Activated CD4-positive, alpha-beta T cell treated with anti-CD3 and anti-CD28 coated beads, Interleukin-2, amount 10 ng/mL, durations not matched to agents 24 days and 14 days (primary cell): ENCODE data around the gene PDIA4. TPM values are rescaled to one million over a fixed set of nuclear protein-coding genes. Genes with fewer than 3 reads are reported as not detected.

Experiments used
- DNase-seq: peaks from one replicate; pipeline ENCODE4 v3.0.0; 2022
- H3K27ac Mint-ChIP-seq: one replicate; pipeline ENCODE4 v1.8.0; 2022; ENCODE audit warnings: mild to moderate bottlenecking, mixed read lengths
- H3K27me3 Mint-ChIP-seq: one replicate; pipeline ENCODE4 v1.8.0; 2022; ENCODE audit warnings: mixed read lengths
- H3K36me3 Mint-ChIP-seq: one replicate; pipeline ENCODE4 v1.8.0; 2022; ENCODE audit warnings: low read depth, mild to moderate bottlenecking, mixed read lengths
- H3K4me1 Mint-ChIP-seq: one replicate; pipeline ENCODE4 v1.8.0; 2021; ENCODE audit warnings: mixed read lengths
- H3K4me3 Mint-ChIP-seq: one replicate; pipeline ENCODE4 v1.8.0; 2022; ENCODE audit warnings: mild to moderate bottlenecking, moderate library complexity, mixed read lengths
- H3K9me3 Mint-ChIP-seq: one replicate; pipeline ENCODE4 v1.8.0; 2021; ENCODE audit warnings: mixed read lengths
- intact Hi-C: fragments of 100-400 bp; cut with micrococcal nuclease; formaldehyde crosslinking; loops from one replicate; pipeline ENCODE4 v1.15.1; 2023
- total RNA-seq: library from RNA; stranded (reverse); gene quantifications from 2 replicates; pipeline ENCODE4 v1.2.3, GENCODE V29; 2022

Gene PDIA4
- total RNA-seq, 1 donor from 2014 or later, result 138 TPM

DNA sequence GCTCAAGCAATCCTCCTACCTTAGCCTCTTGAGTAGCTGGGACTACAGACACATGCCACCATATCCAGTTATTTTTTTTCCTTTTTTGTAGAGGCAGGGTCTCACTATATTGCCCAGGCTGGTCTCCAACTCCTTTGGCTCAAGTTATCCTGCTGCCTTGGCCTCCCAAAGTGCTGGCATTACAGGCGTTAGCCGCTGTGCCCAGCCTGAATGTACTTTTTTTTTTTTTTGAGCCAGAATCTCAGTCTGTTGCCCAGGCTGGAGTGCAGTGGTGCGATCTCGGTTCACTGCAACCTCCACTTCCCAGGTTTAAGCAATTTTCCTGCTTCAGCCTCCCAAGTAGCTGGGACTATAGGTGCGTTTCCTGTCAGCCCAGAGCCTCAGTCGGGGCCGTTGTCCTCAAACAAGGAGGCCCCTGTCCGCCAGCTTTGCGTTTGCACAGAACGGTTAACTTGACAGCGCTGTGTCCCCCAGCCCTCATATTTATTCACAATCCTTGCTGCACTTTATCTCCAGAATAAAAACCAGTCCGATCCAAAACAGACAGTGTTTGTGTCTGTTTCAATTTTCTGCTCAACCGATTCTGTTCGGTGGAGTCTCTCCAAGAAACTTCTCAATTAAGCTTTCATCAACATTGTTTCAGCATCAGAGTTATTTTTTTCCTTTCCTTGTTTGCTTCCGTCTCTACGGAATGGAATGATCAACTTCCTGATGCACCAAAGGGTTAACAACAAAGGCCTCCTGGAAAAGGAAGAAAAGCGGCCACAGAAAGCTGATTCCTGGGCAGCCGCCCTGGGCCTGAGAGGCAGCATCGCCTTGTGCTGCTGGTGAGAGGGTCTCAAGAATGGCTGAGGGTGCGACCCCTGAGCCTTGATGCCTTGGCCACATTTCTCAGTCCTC is 64.5 kb downstream of the PDIA4 start:
- peaks cover 24% of the 10 kb centered on the region for H3K4me1 Mint-ChIP-seq
- peak overlapping the region; percentile 96 for H3K4me3 Mint-ChIP-seq
- DNase-seq, result no peak
- H3K27ac Mint-ChIP-seq, result peak overlapping the region; percentile 89
- H3K27me3 Mint-ChIP-seq, result no peaks in the 10 kb centered on the region
- no peaks in the 10 kb centered on the region for H3K9me3 Mint-ChIP-seq
- intact Hi-C loops, result loop anchor here (1.0 to 5.0 kb wide), 6 partner anchors 19 to 389 kb away; no protein-coding TSS in a partner anchor
- H3K36me3 Mint-ChIP-seq, result no peaks in the 10 kb centered on the region

- no peaks in the 10 kb centered on the region for H3K36me3 Mint-ChIP-seq
- DNase-seq, result peak; percentile 89
- H3K27me3 Mint-ChIP-seq, result no peaks in the 10 kb centered on the region
- peaks cover 24% of the 10 kb centered on the region for H3K4me1 Mint-ChIP-seq
- peak overlapping the region; percentile 89 for H3K27ac Mint-ChIP-seq
- H3K4me3 Mint-ChIP-seq, result peak overlapping the region; percentile 96
- H3K9me3 Mint-ChIP-seq, result no peaks in the 10 kb centered on the region
- intact Hi-C loops, result loop anchor here (1.0 to 5.0 kb wide), 8 partner anchors 20 to 388 kb away; no protein-coding TSS in a partner anchor
Measured at GRCh38 chr7:148962823-148963582, 65.3 kb downstream of the PDIA4 start.

- no peaks in the 10 kb centered on the region for H3K36me3 Mint-ChIP-seq
- H3K9me3 Mint-ChIP-seq, result no peaks in the 10 kb centered on the region
- intact Hi-C loops, result loop anchor here (1.0 to 5.0 kb wide), 5 partner anchors 49 to 262 kb away; no protein-coding TSS in a partner anchor
- DNase-seq, result no peak
- H3K4me1 Mint-ChIP-seq, result peaks cover 24% of the 10 kb centered on the region
- peak overlapping the region; percentile 89 for H3K27ac Mint-ChIP-seq
- H3K27me3 Mint-ChIP-seq, result no peaks in the 10 kb centered on the region
- peak overlapping the region; percentile 96 for H3K4me3 Mint-ChIP-seq
Measured at GRCh38 chr7:148962440-148962822, 65.9 kb downstream of the PDIA4 start.

DNA sequence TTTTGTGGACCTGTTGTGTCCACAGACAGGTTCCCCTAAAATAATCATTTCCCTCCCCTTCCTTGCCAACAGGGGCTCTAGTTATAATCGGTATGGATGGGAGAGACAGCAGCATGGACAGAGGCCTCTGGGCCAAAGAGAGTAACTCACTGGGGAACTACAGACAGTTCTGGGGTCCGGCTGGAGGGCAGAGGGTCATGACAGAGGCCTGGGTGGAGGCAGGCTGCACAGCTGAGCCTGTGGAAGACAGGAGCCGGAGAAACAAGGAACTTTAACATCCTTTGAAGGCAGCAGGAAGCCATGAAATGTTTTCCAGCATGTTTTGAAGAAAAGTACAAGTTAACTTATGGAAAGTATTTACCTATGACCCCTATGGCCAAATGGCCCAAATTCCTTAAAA is 68.6 kb downstream of the PDIA4 start:
- Mint-ChIP-seq H3K36me3 (no peaks in the 10 kb centered on the region), H3K27ac (no peak overlapping the region), H3K27me3 (no peaks in the 10 kb centered on the region), H3K4me1 (peaks cover 17% of the 10 kb centered on the region), H3K9me3 (no peaks in the 10 kb centered on the region), H3K4me3 (no peak overlapping the region)
- no peak for DNase-seq
- intact Hi-C loops, result loop anchor here (5.0 kb wide), 1 partner anchor 162 kb away; no protein-coding TSS in a partner anchor

DNA sequence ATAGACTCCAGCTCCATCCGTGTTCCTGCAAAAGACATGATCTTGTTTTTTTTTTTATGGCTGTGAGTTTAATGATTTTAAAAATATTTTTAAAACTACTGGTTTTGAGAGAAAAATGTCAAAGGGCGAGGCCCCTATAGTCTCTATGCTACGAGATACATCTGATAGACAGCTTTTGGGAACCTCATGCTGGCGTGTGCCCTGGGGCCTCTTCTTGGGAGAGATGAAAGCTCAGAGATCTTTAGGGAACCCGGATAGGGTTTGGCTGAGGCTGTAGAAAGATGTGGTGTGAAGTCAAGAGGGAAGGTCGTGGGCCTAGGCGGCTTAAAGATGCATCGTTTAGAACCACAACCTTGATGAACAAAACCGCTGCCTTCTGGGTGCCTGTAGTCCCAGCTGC is 70.2 kb downstream of the PDIA4 start:
- intact Hi-C loops, result no loop called here
- Mint-ChIP-seq H3K27me3 (no peaks in the 10 kb centered on the region), H3K36me3 (no peaks in the 10 kb centered on the region), H3K4me3 (no peak overlapping the region), H3K4me1 (peaks cover 6% of the 10 kb centered on the region), H3K27ac (no peak overlapping the region), H3K9me3 (no peaks in the 10 kb centered on the region)
- DNase-seq, result no peak

GRCh38 chr7:148954766-148955165 is 73.5 kb downstream of the PDIA4 start:
- no peaks in the 10 kb centered on the region for H3K27me3 Mint-ChIP-seq
- no peak for DNase-seq
- no peaks in the 10 kb centered on the region for H3K36me3 Mint-ChIP-seq
- intact Hi-C loops, result no loop called here
- H3K4me1 Mint-ChIP-seq, result no peaks in the 10 kb centered on the region
- no peaks in the 10 kb centered on the region for H3K9me3 Mint-ChIP-seq
- no peak overlapping the region for H3K27ac Mint-ChIP-seq
- no peak overlapping the region for H3K4me3 Mint-ChIP-seq

GRCh38 chr7:148953676-148954075 is 74.6 kb downstream of the PDIA4 start:
- Mint-ChIP-seq H3K27ac (no peak overlapping the region), H3K9me3 (no peaks in the 10 kb centered on the region)
- intact Hi-C loops, result no loop called here

More at GRCh38 chr7:148953676-148954075, 74.6 kb downstream of the PDIA4 start:
- DNase-seq, result no peak
- H3K4me1 Mint-ChIP-seq, result no peaks in the 10 kb centered on the region
- no peaks in the 10 kb centered on the region for H3K27me3 Mint-ChIP-seq
- H3K4me3 Mint-ChIP-seq, result no peak overlapping the region
- H3K36me3 Mint-ChIP-seq, result no peaks in the 10 kb centered on the region

Other genes with a start within 250 kb of the PDIA4 start
- 120 and 126 TPM in 2 replicates for gene EZH2, start 144.2 kb downstream of the PDIA4 start, total RNA-seq
- gene ZNF786, start 62.2 kb upstream of the PDIA4 start, total RNA-seq, result 10.2 and 10.3 TPM in 2 replicates
- gene ZNF425, start 97.8 kb upstream of the PDIA4 start, total RNA-seq, result 0.44 and 0.92 TPM in 2 replicates
- 11.7 and 14.2 TPM in 2 replicates for gene ZNF398, start 118.9 kb upstream of the PDIA4 start, total RNA-seq
- gene ZNF282, start 167.0 kb upstream of the PDIA4 start, total RNA-seq, result 44.7 and 49.9 TPM in 2 replicates
- 18.0 and 18.7 TPM in 2 replicates for gene ZNF212, start 211.1 kb upstream of the PDIA4 start, total RNA-seq
- 27.2 and 27.4 TPM in 2 replicates for gene ZNF783, start 233.7 kb upstream of the PDIA4 start, total RNA-seq